DMS53 (cell line): Measurements from ENCODE around the gene BEGAIN.
A peak's percentile ranks its signal among the peaks of the same experiment; 100 is the strongest.

Experiments used
- DNase-seq: peaks from one replicate; lab custom pipeline; 2025; lab: John Stamatoyannopoulos, UW

The BEGAIN gene

GRCh38 chr14:100549834-100550625 lies 37.2 kb downstream of the BEGAIN start:
- DNase-seq, result no peak

GRCh38 chr14:100548939-100549338 lies 38.3 kb downstream of the BEGAIN start:
- no peak for DNase-seq

- no peak for DNase-seq
These were observed 38.9 kb downstream of the BEGAIN start for GRCh38 chr14:100548295-100548655.

- DNase-seq, result peak; percentile 61
These were observed 39.5 kb downstream of the BEGAIN start for GRCh38 chr14:100547633-100548294.

- DNase-seq, result peak; percentile 47
These were observed 41.2 kb downstream of the BEGAIN start for GRCh38 chr14:100546051-100546443.

GRCh38 chr14:100545359-100545758 lies 41.9 kb downstream of the BEGAIN start:
- no peak for DNase-seq

- DNase-seq, result no peak
These were observed 42.6 kb downstream of the BEGAIN start for GRCh38 chr14:100544506-100545141.

GRCh38 chr14:100543471-100544455 lies 43.5 kb downstream of the BEGAIN start:
- DNase-seq, result no peak

- DNase-seq, result no peak
These were observed 44.5 kb downstream of the BEGAIN start for GRCh38 chr14:100542619-100543205.

- DNase-seq, result no peak
These were observed 45.3 kb downstream of the BEGAIN start for GRCh38 chr14:100541621-100542560.

GRCh38 chr14:100540926-100541620 lies 46.1 kb downstream of the BEGAIN start:
- no peak for DNase-seq

- peak; percentile 46 for DNase-seq
These were observed 46.9 kb downstream of the BEGAIN start for GRCh38 chr14:100540141-100540925.

- DNase-seq, result no peak
These were observed 47.5 kb downstream of the BEGAIN start for GRCh38 chr14:100539766-100540140.

- DNase-seq, result no peak
These were observed 48.1 kb downstream of the BEGAIN start for GRCh38 chr14:100539003-100539660.

GRCh38 chr14:100538351-100539002 lies 48.7 kb downstream of the BEGAIN start:
- DNase-seq, result no peak

- no peak for DNase-seq
These were observed 49.5 kb downstream of the BEGAIN start for GRCh38 chr14:100537446-100538350.
